IPS-18c (cell line): ENCODE measurements around the gene GRM8.
"Not testable (repeated sequence)": the region's sequence is repeated elsewhere in the genome, so short reads cannot be mapped to it uniquely, and the experiment has no call there.

ENCODE experiments used
- H3K4me3 ChIP-seq: 2 replicates; pipeline ENCODE4 v1.7.0; 2013; ENCODE audit warnings: low read depth, mild to moderate bottlenecking, low read length, moderate library complexity; ENCODE audit not compliant: insufficient read depth
- H3K9me3 ChIP-seq: one replicate; pipeline ENCODE4 v1.6.1; 2013; ENCODE audit warnings: mild to moderate bottlenecking, low read length, moderate library complexity; ENCODE audit not compliant: control insufficient read depth, insufficient read depth

Gene GRM8

DNA sequence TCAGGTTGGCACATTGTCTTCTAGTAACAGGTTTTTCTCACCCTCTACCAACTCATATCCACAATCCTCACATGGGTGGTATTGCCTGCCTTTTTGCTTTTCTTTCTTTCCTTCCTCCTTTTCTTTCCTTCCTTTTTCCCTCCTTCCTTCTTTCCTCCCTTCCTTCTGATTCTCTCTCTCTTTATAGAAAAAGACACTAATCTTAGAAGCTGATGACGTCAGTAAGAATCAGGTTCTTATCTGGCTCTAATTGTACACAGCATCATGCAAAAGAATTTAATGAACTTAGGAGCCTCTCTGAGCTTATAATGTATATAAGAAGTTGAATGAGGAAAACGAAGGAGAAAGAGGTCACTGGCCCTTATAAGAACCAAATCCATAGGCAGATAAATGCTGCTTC lies 328.3 kb downstream of the GRM8 start:
- Histone ChIP-seq H3K4me3 (no peak overlapping the region), H3K9me3 (no peaks in the 10 kb centered on the region)

DNA sequence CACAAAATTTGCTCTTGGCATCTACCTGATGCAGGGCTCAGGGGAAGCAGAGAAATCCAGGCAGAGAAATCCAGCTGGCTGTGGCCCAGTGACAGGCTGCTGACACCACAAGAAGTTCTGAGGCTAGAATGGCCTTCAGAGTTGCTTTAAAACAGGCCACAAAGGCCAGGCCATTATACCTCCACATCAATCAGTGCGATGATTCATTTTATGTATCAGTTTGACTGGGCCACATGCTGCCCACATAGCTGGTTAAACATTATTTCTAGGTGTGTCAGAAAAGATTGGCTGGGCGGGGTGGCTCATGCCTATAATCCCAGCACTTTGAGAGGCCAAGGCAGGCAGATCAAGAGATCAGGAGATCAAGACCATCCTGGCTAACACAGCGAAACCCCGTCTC lies 341.1 kb downstream of the GRM8 start:
- not testable (repeated sequence) for H3K9me3 ChIP-seq

GRCh38 chr7:126908564-126908963 lies 344.2 kb downstream of the GRM8 start:
- H3K4me3 ChIP-seq, H3K9me3 ChIP-seq: not testable (repeated sequence)

More for the DNA sequence above, 341.1 kb downstream of the GRM8 start:
- H3K4me3 ChIP-seq, result not testable (repeated sequence)

DNA sequence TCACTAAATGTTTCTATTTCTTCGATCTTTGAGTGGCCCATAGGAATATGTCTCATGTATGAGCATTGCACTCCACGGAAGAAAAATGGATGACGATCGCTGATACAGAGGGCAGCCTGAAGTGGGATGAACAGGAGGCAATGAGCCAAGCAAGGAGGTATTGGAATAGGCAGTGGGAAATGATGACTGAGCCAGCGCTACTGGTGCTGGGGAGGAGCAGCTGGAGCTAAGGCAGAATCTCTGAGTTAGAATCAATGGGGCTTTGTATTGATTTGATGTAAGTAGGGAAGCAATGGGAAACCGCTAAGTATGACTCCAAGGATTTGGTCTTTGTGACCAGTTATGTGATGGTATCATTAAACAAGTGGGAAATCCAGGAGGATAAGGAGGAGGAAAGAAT lies 345.1 kb downstream of the GRM8 start:
- not testable (repeated sequence) for H3K4me3 ChIP-seq, H3K9me3 ChIP-seq

DNA sequence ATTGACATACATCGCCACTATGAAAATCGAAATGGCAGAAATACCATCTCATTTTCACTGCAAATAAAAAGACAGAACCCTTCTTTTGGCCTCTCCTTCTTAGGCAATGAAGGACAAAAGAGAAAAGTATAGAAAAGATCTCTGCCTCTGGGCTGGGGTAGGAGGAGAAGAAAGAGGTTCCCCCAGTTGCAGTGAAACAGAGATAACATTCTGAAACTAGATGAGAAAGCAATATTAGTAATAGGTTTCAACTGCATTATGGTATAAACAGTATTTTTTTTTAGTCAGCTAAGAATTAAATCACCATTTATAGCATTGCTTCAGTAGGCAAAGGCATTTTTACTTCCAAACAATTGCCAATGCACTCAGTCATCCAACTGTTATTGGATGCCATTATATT lies 347.5 kb downstream of the GRM8 start:
- H3K4me3 ChIP-seq, H3K9me3 ChIP-seq: not testable (repeated sequence)

GRCh38 chr7:126901041-126901765 lies 351.5 kb downstream of the GRM8 start:
- not testable (repeated sequence) for H3K4me3 ChIP-seq, H3K9me3 ChIP-seq

DNA sequence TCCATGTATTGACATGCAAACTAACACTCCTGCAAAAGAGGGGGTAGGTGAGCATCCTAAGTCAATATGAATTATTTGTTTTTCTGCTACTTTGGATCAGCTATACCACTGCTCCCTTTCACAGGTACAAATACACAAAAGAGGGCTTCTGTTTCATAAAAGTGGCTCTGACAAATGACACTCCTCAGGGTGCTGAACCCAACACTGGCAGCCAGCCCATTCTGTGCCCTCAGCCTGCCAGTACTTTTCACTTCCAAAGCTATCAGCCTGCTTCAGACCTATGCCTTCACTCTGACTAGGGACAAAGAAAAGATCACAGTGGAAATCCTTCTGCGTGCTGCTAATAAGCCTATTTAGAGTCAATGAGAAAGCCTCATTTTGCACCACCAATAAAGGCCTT lies 364.8 kb downstream of the GRM8 start:
- not testable (repeated sequence) for H3K9me3 ChIP-seq, H3K4me3 ChIP-seq

DNA sequence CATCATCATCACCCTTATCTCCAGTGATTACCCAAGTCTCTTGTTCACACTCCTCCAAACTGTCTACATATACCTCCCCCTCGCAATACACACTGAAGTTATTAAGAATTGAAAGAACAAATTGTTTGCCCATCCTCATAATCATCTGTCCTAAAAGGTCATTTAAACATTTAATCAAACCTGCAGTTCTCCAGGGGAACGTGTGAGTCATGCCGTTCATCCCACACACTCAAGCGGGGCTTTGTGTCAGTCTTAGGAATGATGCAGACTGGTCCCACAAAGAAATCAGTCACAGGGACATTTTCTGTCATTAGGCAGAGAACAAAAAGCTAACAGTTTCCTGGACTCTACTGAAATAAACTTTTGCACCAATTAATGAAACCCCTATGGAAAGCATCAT lies 365.2 kb downstream of the GRM8 start:
- H3K4me3 ChIP-seq, H3K9me3 ChIP-seq: not testable (repeated sequence)

DNA sequence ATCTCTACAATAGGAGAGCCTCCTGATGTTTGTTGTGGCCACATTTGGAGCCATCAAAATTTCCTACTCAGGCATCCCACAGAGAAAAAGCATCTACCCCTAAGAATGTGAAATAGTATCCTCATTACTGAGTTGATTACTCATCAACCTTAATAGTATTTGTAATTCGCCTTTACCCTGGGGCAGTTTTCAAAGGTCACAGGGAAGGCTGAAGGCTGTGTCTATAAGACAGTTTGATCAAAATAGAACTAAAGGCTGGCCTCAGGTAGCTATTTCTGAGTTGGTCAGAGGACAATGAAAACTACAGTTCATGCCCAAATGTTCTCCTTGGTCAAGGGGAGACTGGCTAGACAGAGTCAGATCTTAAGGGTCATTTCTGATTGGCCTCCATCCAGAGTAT lies 370.0 kb downstream of the GRM8 start:
- H3K9me3 ChIP-seq, H3K4me3 ChIP-seq: not testable (repeated sequence)

DNA sequence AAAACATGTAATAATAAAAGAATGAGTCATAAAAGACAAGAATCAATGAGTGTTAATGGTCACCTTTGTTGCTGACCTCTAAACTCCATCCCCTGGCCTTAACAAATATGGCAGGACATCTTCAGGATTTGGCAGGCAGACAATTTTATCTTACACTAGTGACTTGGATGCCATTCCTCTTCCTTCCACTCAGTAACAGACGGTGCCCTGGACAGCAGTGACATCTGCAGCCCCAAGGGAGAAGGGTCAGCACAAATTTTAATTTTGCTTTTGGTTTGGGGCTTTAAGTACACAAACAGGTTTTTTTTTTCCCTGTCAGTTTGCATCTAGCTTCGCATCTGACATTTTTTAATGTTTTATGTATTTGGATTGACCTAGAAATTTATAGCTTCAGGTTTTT lies 370.8 kb downstream of the GRM8 start:
- not testable (repeated sequence) for H3K9me3 ChIP-seq, H3K4me3 ChIP-seq

DNA sequence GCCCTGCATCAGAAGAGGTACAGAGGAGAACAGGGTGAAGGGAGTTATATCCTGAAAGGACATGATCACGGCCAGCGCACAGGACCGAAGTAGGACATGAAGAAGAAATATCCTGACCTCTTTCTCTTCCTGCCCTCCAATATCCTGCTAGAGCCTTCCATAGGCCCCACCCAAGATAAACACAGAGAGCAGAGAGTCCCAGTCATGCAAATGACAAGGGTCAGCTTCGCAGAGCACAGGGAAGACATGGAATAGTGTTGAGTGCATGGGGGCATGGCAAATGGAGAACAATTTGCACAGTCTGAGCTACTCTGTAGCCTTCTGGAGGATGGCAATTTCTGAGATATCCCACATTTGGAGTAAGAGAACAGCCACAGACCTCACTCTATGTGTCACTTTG lies 371.4 kb downstream of the GRM8 start:
- H3K4me3 ChIP-seq, result no peak overlapping the region

GRCh38 chr7:126876536-126876935 lies 376.2 kb downstream of the GRM8 start:
- H3K9me3 ChIP-seq, H3K4me3 ChIP-seq: not testable (repeated sequence)

More for the DNA sequence above, 371.4 kb downstream of the GRM8 start:
- no peaks in the 10 kb centered on the region for H3K9me3 ChIP-seq

DNA sequence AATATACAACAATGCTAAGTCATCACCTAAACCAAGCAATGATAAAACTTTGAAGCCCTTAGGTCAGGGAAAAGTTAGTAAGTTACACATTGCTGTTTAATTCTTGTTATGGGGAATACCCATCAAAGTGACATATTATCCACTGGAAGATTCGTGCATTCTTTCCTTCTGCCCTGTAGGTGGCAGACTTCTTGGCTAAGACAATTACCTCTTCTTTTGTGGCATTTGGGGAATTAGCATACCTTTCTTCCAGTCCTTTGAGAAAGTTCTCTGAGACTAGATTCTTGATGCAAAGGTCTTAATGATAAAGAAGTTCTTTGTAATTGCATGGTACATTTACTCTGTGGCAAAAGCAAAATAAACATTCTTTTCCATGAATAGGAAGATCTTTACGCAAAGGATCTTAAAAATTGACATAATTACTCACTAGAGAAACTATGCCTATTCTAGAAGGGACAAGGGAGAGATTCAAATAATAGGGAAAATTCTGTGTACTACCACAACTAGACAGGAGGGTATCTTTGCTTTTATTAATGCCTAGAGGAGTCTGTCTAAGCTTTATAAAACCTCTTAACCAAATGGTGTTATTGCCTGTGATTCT lies 395.9 kb downstream of the GRM8 start:
- Histone ChIP-seq H3K9me3 (no peaks in the 10 kb centered on the region), H3K4me3 (no peak overlapping the region)

- H3K9me3 ChIP-seq, result no peaks in the 10 kb centered on the region
- H3K4me3 ChIP-seq, result no peak overlapping the region
These were observed 407.4 kb downstream of the GRM8 start for GRCh38 chr7:126845331-126845730.

GRCh38 chr7:126843883-126844282 lies 408.9 kb downstream of the GRM8 start:
- Histone ChIP-seq H3K9me3 (no peaks in the 10 kb centered on the region), H3K4me3 (no peak overlapping the region)

- no peak overlapping the region for H3K4me3 ChIP-seq
- H3K9me3 ChIP-seq, result no peaks in the 10 kb centered on the region
These were observed 409.4 kb downstream of the GRM8 start for GRCh38 chr7:126843336-126843735.

DNA sequence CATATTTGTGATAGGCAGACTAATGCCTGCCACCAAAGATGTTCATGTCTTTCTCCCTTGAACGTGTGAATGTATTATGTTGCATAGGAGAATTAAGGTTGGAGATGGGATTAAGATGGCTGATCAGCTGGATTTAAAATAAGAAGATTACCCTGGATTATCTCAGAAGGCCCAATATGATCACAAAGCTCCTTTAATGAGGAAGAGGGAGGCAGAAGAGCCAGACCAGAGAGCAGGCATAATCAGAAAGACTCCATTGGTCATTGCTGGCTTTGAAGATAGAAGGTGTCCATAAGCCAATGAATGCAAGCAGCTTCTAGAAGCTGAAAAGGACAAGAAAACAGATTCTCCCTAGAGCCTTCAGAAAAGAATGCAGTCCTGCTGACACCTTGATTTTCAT lies 410.3 kb downstream of the GRM8 start:
- Histone ChIP-seq H3K9me3 (no peaks in the 10 kb centered on the region), H3K4me3 (no peak overlapping the region)

- Histone ChIP-seq H3K4me3 (no peak overlapping the region), H3K9me3 (no peaks in the 10 kb centered on the region)
These were observed 411.9 kb downstream of the GRM8 start for GRCh38 chr7:126840869-126841268.

DNA sequence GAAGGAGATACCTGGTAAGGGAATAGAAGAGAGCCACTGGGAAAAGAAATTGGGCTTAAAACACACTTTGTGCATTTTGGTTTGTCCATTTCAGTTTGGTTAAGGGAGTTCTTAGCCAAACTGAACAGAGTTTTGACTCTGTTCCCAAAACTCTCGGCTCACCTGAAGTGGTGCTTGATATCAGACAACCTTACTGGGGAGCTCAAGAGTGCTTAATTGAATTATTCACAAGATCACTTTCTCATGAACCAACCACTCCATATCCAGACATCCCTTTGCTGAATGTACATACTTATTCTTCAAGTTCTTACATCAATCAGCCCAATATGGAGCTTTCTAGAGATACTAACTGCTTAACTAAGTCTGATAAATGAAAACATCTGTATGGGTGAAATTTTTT lies 413.1 kb downstream of the GRM8 start:
- H3K9me3 ChIP-seq, result no peaks in the 10 kb centered on the region
- H3K4me3 ChIP-seq, result no peak overlapping the region
